Stimulated activated CD4-positive, alpha-beta T cell treated with anti-CD3 and anti-CD28 coated beads, Interleukin-4, amount 100 ng/mL, for 1 hour (primary cell): ENCODE measurements around the gene LDLRAD1.
"Not testable (repeated sequence)": the region's sequence is repeated elsewhere in the genome, so short reads cannot be mapped to it uniquely, and the experiment has no call there.

Source experiments
- DNase-seq: peaks from one replicate; pipeline ENCODE4 v3.0.0-alpha.2; 2020

Gene LDLRAD1

GRCh38 chr1:53992085-53992874 lies 25.7 kb downstream of the LDLRAD1 start:
- DNase-seq, result no peak

GRCh38 chr1:53987880-53988279 lies 30.1 kb downstream of the LDLRAD1 start:
- DNase-seq, result no peak

DNA sequence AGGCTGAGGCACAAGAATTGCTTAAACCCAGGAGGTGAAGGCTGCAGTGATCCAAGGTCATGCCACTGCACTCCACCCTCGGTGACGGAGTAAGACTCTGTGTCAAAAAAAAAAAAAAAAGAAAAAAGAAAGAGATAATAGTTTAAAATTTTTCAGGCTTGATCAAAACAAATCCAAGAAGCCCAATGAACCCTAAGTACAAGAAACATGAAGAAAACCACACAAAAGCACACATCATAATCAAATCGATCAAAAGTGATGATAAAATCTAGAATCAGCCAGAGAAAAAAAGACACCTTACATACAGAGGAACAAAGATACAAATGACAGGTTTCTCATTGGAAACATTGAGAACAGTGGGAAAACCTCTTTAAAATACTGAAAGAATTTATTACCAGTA lies 31.5 kb downstream of the LDLRAD1 start:
- no peak for DNase-seq

- no peak for DNase-seq
Measured at GRCh38 chr1:53984726-53985125, 33.3 kb downstream of the LDLRAD1 start.

- no peak for DNase-seq
Measured at GRCh38 chr1:53982763-53983104, 35.3 kb downstream of the LDLRAD1 start.

GRCh38 chr1:53982034-53982762 lies 35.8 kb downstream of the LDLRAD1 start:
- DNase-seq, result no peak

- DNase-seq, result no peak
Measured at GRCh38 chr1:53981220-53981619, 36.8 kb downstream of the LDLRAD1 start.

GRCh38 chr1:53979712-53980450 lies 38.1 kb downstream of the LDLRAD1 start:
- DNase-seq, result no peak

- DNase-seq, result no peak
Measured at GRCh38 chr1:53975861-53976260, 42.1 kb downstream of the LDLRAD1 start.

GRCh38 chr1:53971718-53972117 lies 46.3 kb downstream of the LDLRAD1 start:
- DNase-seq, result no peak

DNA sequence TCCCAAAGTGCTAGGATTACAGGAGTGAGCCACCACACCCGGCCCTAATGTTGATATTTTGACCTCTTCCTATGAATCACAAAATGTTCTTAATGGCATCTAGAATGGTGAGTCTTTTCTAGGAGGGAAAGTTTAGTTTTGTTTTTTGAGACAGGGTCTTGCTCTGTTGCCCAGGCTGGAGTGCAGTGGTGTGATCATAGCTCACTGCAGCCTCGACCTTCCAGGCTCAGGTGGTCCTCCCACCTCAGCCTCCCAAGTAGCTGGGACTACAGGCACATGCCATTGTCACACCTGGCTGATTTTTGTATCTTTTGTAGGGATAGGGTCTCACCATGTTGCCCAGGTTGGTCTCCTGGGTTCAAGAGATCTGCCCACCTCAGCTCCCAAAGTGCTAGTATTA lies 48.7 kb downstream of the LDLRAD1 start:
- DNase-seq, result not testable (repeated sequence)

GRCh38 chr1:53968125-53968513 lies 49.9 kb downstream of the LDLRAD1 start:
- no peak for DNase-seq

DNA sequence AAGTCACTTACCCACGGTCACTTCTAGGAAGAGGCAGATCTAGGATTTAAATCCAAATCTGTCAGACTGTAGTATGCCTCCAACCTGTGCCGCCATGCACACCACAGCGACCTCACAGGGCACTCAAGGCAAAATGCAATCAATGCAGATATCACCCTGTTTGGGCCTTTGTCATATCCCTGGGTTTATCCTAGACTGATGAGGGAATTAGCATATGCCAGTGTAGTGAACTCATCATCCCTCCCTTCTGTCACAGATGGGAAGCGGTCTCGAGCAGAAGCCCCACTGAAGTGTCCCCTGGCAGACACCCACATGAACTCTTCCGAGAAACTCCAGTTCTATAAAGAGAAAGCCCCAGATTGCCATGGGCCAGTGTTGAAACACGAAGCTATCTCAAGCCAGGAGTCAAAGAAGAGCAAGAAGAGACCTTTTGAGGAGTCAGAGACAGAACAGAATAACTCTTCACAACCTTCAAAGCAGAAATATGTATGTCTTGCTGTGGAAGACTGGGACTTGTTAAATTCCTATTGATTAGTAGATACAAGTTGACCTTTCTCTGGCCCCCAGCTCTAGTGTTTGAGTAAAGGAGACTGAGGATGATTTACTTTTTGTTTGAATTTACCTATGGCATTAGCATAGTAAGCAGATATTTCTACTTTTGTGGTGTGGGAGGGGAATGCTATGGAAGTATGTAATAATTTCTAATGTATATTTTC lies 50.4 kb downstream of the LDLRAD1 start:
- no peak for DNase-seq

DNA sequence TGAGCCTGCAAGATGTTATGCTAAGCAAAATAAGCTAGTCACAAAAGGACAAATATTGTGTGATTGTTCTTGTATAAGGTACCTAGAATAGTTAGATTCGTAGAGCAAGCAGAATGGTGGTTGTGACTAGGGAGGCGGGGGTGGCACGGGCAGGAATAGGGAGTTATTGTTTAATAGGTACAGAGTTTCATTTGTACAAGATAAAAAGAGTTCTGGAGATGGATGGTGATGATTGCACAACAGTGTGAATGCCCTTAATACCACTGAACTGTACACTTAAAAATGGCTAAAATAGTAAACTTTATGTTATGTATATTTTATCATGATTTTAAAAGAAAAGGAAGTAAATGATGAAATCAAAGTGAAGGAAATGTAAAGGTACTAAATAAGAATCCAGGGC lies 51.2 kb downstream of the LDLRAD1 start:
- DNase-seq, result no peak

DNA sequence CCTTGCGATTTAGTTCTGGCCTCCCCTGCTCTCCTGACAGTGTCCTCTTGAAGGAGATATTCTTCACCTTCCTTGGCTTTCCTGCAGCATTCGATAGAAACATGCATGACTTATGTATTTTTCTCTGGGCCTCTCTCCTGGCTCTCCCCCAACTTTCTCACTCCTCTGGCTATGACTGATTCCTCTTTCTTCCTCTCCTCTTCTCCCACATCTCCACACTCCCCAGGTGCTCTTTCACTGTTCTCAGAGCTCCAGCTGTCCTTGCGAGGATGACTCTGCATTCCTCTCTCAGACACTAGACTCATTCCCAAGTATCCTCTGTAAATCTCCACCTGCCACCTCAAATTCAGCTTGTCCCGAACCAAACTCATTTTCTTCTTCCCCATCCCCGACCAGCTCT lies 53.9 kb downstream of the LDLRAD1 start:
- no peak for DNase-seq

- no peak for DNase-seq
Measured at GRCh38 chr1:53963460-53963859, 54.5 kb downstream of the LDLRAD1 start.

DNA sequence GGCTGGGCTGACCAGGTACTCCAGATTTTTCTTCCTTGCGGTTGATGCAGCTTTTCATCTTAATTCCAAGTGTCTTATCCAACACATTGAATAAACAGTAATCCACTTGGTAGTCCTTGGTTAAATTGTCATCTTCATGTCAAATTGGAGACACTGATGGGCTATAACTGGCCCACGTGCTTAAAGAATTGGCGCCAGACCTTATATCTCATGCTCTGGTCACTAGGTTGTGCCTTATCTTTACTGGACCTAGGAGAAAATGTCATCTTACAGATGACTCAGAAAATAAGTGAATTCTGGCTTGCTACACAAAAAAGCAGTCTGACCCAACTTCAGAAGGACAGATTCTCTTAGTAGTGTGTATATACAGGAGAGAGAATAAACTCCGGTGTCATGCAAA lies 55.6 kb downstream of the LDLRAD1 start:
- DNase-seq, result no peak

DNA sequence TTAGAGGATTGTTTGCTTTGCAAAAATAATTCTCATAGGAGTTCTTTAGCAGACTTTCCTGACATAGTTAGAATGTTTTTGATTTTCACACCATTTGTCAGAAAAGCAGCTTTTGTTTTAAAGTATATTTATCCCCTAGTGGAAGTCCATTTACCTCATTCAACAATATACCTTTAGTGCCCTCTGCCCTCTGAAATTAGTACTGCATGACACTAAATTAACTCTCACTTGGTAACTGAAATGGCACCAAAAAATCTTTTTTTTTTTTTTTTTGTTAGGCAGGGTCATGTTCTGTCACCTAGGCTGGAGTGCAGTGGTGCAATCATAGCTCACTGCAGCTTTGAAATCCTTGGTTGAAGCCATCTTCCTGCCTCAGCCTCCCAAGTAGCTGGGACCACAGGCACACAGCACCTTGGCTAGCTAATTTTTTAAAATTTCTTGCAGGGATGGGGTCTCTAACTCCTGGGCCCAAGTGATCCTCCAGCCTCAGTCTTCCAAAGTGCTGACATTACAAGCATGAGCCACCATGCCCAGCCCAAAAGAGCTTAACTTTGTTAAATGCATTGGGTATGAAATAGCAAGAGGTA lies 58.2 kb downstream of the LDLRAD1 start:
- no peak for DNase-seq
